IPS DF 6.9 (cell line): ENCODE measurements around the gene TEKTIP1.

ENCODE experiments used
- DNase-seq: peaks from one replicate; pipeline ENCODE4 v3.0.0-alpha.2; 2013; ENCODE audit warnings: low read depth, low spot score
- H3K27ac ChIP-seq: one replicate; pipeline ENCODE4 v1.5.1; 2013; ENCODE audit warnings: low read length, control low read depth
- H3K27me3 ChIP-seq: 2 replicates; pipeline ENCODE4 v1.6.1; 2013; ENCODE audit warnings: mild to moderate bottlenecking, low read length; ENCODE audit not compliant: control insufficient read depth, insufficient read depth
- H3K36me3 ChIP-seq: 2 replicates; pipeline ENCODE4 v1.6.1; 2013; ENCODE audit warnings: low read length; ENCODE audit not compliant: control insufficient read depth, insufficient read depth
- H3K4me1 ChIP-seq: 2 replicates; pipeline ENCODE4 v1.6.1; 2013; ENCODE audit warnings: low read length; ENCODE audit not compliant: control insufficient read depth, insufficient read depth
- H3K4me3 ChIP-seq: 2 replicates; pipeline ENCODE4 v1.5.1; 2013; ENCODE audit warnings: mild to moderate bottlenecking, low read length
- H3K9me3 ChIP-seq: 2 replicates; pipeline ENCODE4 v1.6.1; 2013; ENCODE audit warnings: low read length, inconsistent platforms; ENCODE audit not compliant: control insufficient read depth, insufficient read depth
- WGBS: extraction: QIAGEN DNeasy Blood & Tissue Kit; methylation state at CpG from one replicate; pipeline ENCODE4 v1.1.7; 2013; ENCODE audit warnings: mixed read lengths, missing lambda C conversion rate; ENCODE audit not compliant: insufficient read length, insufficient coverage; 5-methylcytosine and 5-hydroxymethylcytosine counted together

TEKTIP1 gene

GRCh38 chr19:3508771-3509535, 30.0 kb upstream of the TEKTIP1 start:
- WGBS, result no CpG with 5 or more reads among the region's 23 CpGs

GRCh38 chr19:3509566-3509989, 29.4 kb upstream of the TEKTIP1 start:
- H3K36me3 ChIP-seq, result peaks cover 2% of the 10 kb centered on the region; the same call in 1 of the 2 replicates
- peaks cover 1% of the 10 kb centered on the region for H3K4me1 ChIP-seq
- no peak overlapping the region for H3K4me3 ChIP-seq
- WGBS, result no CpG with 5 or more reads among the region's 15 CpGs
- no peak for DNase-seq
- no peak overlapping the region for H3K27ac ChIP-seq
- no peaks in the 10 kb centered on the region for H3K9me3 ChIP-seq
- H3K27me3 ChIP-seq, result no peaks in the 10 kb centered on the region

More at GRCh38 chr19:3508771-3509535, 30.0 kb upstream of the TEKTIP1 start:
- H3K27me3 ChIP-seq, result no peaks in the 10 kb centered on the region
- no peaks in the 10 kb centered on the region for H3K9me3 ChIP-seq
- no peak for DNase-seq
- no peak overlapping the region for H3K27ac ChIP-seq
- H3K36me3 ChIP-seq, result peaks cover 2% of the 10 kb centered on the region; the same call in 1 of the 2 replicates
- H3K4me3 ChIP-seq, result no peak overlapping the region
- peaks cover 1% of the 10 kb centered on the region for H3K4me1 ChIP-seq

- peaks cover 2% of the 10 kb centered on the region; the same call in 1 of the 2 replicates for H3K36me3 ChIP-seq
- DNase-seq, result no peak
- H3K9me3 ChIP-seq, result no peaks in the 10 kb centered on the region
- no CpG with 5 or more reads among the region's 22 CpGs for WGBS
- H3K4me1 ChIP-seq, result peaks cover 1% of the 10 kb centered on the region; the same call in 1 of the 2 replicates
- H3K4me3 ChIP-seq, result no peak overlapping the region
- no peak overlapping the region for H3K27ac ChIP-seq
- no peaks in the 10 kb centered on the region for H3K27me3 ChIP-seq
Measured at GRCh38 chr19:3510727-3511126, 28.2 kb upstream of the TEKTIP1 start.

GRCh38 chr19:3511506-3512251, 27.3 kb upstream of the TEKTIP1 start:
- WGBS, result no CpG with 5 or more reads among the region's 26 CpGs
- Histone ChIP-seq H3K36me3 (peaks cover 2% of the 10 kb centered on the region; the same call in 1 of the 2 replicates), H3K27ac (no peak overlapping the region), H3K9me3 (no peaks in the 10 kb centered on the region), H3K4me3 (no peak overlapping the region), H3K4me1 (peaks cover 3% of the 10 kb centered on the region; the same call in 1 of the 2 replicates), H3K27me3 (no peaks in the 10 kb centered on the region)
- DNase-seq, result no peak

- Histone ChIP-seq H3K36me3 (peaks cover 2% of the 10 kb centered on the region; the same call in 1 of the 2 replicates), H3K27me3 (no peaks in the 10 kb centered on the region), H3K9me3 (no peaks in the 10 kb centered on the region), H3K4me3 (no peak overlapping the region), H3K27ac (no peak overlapping the region), H3K4me1 (peaks cover 3% of the 10 kb centered on the region; the same call in 1 of the 2 replicates)
- DNase-seq, result no peak
- WGBS, result no CpG with 5 or more reads among the region's 17 CpGs
Measured at GRCh38 chr19:3512562-3513228, 26.3 kb upstream of the TEKTIP1 start.

GRCh38 chr19:3513229-3514140, 25.5 kb upstream of the TEKTIP1 start:
- H3K36me3 ChIP-seq, result peaks cover 2% of the 10 kb centered on the region; the same call in 1 of the 2 replicates
- H3K27me3 ChIP-seq, result no peaks in the 10 kb centered on the region
- no peaks in the 10 kb centered on the region for H3K9me3 ChIP-seq
- no peak overlapping the region for H3K4me3 ChIP-seq
- WGBS, result no CpG with 5 or more reads among the region's 23 CpGs
- H3K27ac ChIP-seq, result no peak overlapping the region
- no peak for DNase-seq
- H3K4me1 ChIP-seq, result peaks cover 3% of the 10 kb centered on the region

GRCh38 chr19:3514930-3515329, 24.0 kb upstream of the TEKTIP1 start:
- Histone ChIP-seq H3K27me3 (no peaks in the 10 kb centered on the region), H3K27ac (no peak overlapping the region), H3K9me3 (no peaks in the 10 kb centered on the region), H3K36me3 (peaks cover 2% of the 10 kb centered on the region; the same call in 1 of the 2 replicates), H3K4me3 (no peak overlapping the region), H3K4me1 (peaks cover 5% of the 10 kb centered on the region)
- DNase-seq, result no peak
- no CpG with 5 or more reads among the region's 12 CpGs for WGBS

- H3K27ac ChIP-seq, result no peak overlapping the region
- H3K4me1 ChIP-seq, result peaks cover 5% of the 10 kb centered on the region
Measured at GRCh38 chr19:3515891-3516422, 23.0 kb upstream of the TEKTIP1 start.

GRCh38 chr19:3516675-3517207, 22.2 kb upstream of the TEKTIP1 start:
- Histone ChIP-seq H3K4me1 (peaks cover 5% of the 10 kb centered on the region), H3K27ac (no peak overlapping the region), H3K4me3 (no peak overlapping the region), H3K36me3 (peaks cover 2% of the 10 kb centered on the region; the same call in 1 of the 2 replicates), H3K27me3 (no peaks in the 10 kb centered on the region), H3K9me3 (no peaks in the 10 kb centered on the region)
- WGBS, result no CpG with 5 or more reads among the region's 15 CpGs
- no peak for DNase-seq

More at GRCh38 chr19:3515891-3516422, 23.0 kb upstream of the TEKTIP1 start:
- Histone ChIP-seq H3K27me3 (no peaks in the 10 kb centered on the region), H3K9me3 (no peaks in the 10 kb centered on the region), H3K4me3 (no peak overlapping the region), H3K36me3 (peaks cover 2% of the 10 kb centered on the region; the same call in 1 of the 2 replicates)
- WGBS, result no CpG with 5 or more reads among the region's 15 CpGs
- DNase-seq, result no peak
